A549 treated with AZD9567 at 1 μM for 4 hours (cell line): Measurements from ENCODE around the gene NBAS. TPM values are rescaled to one million over a fixed set of nuclear protein-coding genes. Genes with fewer than 3 reads are reported as not detected.

Source experiments
- total RNA-seq: library from RNA; stranded (reverse); fragments of 200-300 nt; extraction: Qiagen RNA extraction; gene quantifications from 5 replicates; pipeline ENCODE4 v1.2.3, GENCODE V29; 2022; ENCODE audit not compliant: insufficient read depth

The NBAS gene
- 14.9 to 21.0 TPM (median 15.2 TPM) in 5 replicates for total RNA-seq

GRCh38 chr2:15560988-15561573, at the start of gene NBAS:
NBAS (minus strand) TSS chr2:15561334; CDS start chr2:15561304, 30 bp downstream.

GRCh38 chr2:15591692-15592463, 30.7 kb upstream of the NBAS start, which contains the start of gene DDX1:
DDX1 (plus strand) TSS chr2:15591868; CDS start chr2:15591934, 66 bp downstream.

Other genes with a start within 250 kb of the NBAS start
- gene DDX1, start 30.5 kb upstream of the NBAS start, total RNA-seq, result 128 to 182 TPM (median 131 TPM) in 5 replicates